Nephron (organoid): Measurements from ENCODE around the gene ADCYAP1R1.

ENCODE experiments used
- H3K27ac Mint-ChIP-seq, 3 experiments: 2 replicates each; pipeline ENCODE4 v1.8.0; 2020; ENCODE audit warnings: mixed read lengths in 3 of 3, mild to moderate bottlenecking in 2 of 3, moderate library complexity in 1 of 3
- H3K27me3 Mint-ChIP-seq: 2 replicates; pipeline ENCODE4 v1.8.0; 2021; ENCODE audit warnings: low read depth, mild to moderate bottlenecking, moderate library complexity, mixed read lengths
- H3K36me3 Mint-ChIP-seq: 2 replicates; pipeline ENCODE4 v1.8.0; 2020; ENCODE audit warnings: low read depth, mixed read lengths
- H3K4me1 Mint-ChIP-seq: 2 replicates; pipeline ENCODE4 v1.8.0; 2020; ENCODE audit warnings: mixed read lengths
- H3K4me3 Mint-ChIP-seq, 3 experiments: 2 replicates each; pipeline ENCODE4 v1.8.0; 2020; ENCODE audit warnings: mild to moderate bottlenecking in 3 of 3, mixed read lengths in 3 of 3, moderate library complexity in 2 of 3
- H3K9me3 Mint-ChIP-seq: 2 replicates; pipeline ENCODE4 v1.8.0; 2020; ENCODE audit warnings: mixed read lengths
- TF ChIP-seq, protein P1 (sequence below), 3 experiments: fragments of 200-600 bp; sonication (generic); IDR thresholded peaks; one replicate each; pipeline ENCODE4 v1.5.0; 2021; ENCODE audit warnings: antibody characterized with exemption in 3 of 3; ENCODE audit not compliant: unreplicated experiment in 3 of 3

Gene ADCYAP1R1

DNA sequence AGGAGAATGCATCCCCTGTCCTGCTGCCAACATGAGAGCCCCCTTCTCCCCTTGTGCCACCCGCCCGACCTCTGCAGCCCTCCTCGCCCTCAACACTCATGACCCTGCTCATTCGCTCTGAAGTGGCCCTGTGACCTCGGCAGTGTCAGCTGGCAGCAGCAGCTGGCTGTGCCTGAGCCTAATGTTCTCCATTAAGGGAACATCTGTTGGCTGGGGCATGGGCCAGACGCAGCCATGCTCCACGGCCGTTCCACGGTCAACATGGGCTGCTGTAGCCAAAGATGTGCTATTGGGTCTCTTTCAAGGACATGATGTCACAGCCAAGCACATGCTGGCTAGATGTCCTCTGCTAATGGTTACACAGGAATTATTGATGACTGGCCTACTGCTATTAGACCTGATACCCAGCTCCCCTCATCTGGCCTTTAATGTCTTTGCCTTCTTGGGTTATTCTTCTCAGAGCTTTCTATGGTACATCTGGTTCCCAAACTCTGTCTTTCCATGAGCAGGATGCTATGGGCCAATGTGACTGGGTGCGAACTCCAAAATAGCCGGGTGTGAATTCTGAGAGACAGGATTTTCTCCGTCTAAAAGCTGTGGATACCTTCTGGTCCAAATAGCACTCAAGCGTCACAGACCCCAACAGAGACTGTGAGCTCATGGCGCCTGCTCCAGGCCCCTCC lies 22.4 kb downstream of the ADCYAP1R1 start:
- peaks cover 8% of the 10 kb centered on the region for H3K27me3 Mint-ChIP-seq
- H3K36me3 Mint-ChIP-seq: no peaks in the 10 kb centered on the region
- H3K4me1 Mint-ChIP-seq: peaks cover 6% of the 10 kb centered on the region
- H3K4me3 Mint-ChIP-seq: no peak overlapping the region
- no peak overlapping the region for H3K27ac Mint-ChIP-seq
- TF ChIP-seq, protein P1, sequence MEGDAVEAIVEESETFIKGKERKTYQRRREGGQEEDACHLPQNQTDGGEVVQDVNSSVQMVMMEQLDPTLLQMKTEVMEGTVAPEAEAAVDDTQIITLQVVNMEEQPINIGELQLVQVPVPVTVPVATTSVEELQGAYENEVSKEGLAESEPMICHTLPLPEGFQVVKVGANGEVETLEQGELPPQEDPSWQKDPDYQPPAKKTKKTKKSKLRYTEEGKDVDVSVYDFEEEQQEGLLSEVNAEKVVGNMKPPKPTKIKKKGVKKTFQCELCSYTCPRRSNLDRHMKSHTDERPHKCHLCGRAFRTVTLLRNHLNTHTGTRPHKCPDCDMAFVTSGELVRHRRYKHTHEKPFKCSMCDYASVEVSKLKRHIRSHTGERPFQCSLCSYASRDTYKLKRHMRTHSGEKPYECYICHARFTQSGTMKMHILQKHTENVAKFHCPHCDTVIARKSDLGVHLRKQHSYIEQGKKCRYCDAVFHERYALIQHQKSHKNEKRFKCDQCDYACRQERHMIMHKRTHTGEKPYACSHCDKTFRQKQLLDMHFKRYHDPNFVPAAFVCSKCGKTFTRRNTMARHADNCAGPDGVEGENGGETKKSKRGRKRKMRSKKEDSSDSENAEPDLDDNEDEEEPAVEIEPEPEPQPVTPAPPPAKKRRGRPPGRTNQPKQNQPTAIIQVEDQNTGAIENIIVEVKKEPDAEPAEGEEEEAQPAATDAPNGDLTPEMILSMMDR (IDR thresholded peaks at IDR 0.05; ENCODE audit: unreplicated experiment in 3 of 3): no peak
- no peaks in the 10 kb centered on the region for H3K9me3 Mint-ChIP-seq

DNA sequence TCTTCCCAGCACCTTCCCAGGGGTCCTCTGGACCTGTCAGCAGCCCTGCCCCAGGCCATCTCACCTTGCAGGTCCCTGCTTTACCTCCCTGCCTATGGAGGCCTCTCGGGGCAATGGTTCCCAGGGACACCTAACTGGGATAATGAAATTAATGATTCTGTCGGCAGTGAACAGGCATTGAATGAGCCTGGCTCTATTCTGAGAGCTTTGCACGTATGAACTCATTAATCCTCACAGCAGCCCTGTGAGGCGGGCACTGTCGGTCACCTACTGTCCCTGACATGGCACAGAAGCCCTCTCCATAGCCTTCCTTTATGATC lies 22.9 kb downstream of the ADCYAP1R1 start:
- Mint-ChIP-seq H3K9me3 (no peaks in the 10 kb centered on the region), H3K27me3 (peaks cover 13% of the 10 kb centered on the region), H3K4me1 (peaks cover 6% of the 10 kb centered on the region), H3K4me3 (no peak overlapping the region), H3K36me3 (no peaks in the 10 kb centered on the region), H3K27ac (no peak overlapping the region)
- TF ChIP-seq, protein P1 (IDR thresholded peaks at IDR 0.05; ENCODE audit: unreplicated experiment in 3 of 3): no peak

DNA sequence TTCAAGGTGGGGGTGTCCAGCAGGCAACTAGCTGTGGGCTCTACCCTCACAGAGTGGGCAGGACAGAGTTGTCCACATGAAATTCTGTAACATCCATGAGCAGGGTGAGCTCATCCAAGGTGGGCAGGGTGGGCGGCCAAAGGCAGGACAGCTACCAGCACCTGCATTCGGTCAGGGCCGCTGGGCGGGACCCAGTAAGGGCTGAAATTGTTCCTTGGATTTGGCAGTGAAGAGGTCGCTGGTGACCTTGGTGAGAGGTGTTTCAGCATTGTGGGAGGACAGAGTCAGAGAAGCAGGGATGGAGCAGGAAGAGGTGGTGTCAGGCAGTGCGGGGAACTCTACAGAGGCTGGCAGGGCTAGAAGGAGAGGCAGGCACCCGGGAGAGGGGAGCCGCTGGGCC lies 23.9 kb downstream of the ADCYAP1R1 start:
- Mint-ChIP-seq H3K27ac (no peak overlapping the region), H3K9me3 (no peaks in the 10 kb centered on the region), H3K4me1 (peaks cover 6% of the 10 kb centered on the region), H3K27me3 (peaks cover 13% of the 10 kb centered on the region), H3K4me3 (no peak overlapping the region), H3K36me3 (no peaks in the 10 kb centered on the region)
- TF ChIP-seq, protein P1 (IDR thresholded peaks at IDR 0.05; ENCODE audit: unreplicated experiment in 3 of 3): no peak

DNA sequence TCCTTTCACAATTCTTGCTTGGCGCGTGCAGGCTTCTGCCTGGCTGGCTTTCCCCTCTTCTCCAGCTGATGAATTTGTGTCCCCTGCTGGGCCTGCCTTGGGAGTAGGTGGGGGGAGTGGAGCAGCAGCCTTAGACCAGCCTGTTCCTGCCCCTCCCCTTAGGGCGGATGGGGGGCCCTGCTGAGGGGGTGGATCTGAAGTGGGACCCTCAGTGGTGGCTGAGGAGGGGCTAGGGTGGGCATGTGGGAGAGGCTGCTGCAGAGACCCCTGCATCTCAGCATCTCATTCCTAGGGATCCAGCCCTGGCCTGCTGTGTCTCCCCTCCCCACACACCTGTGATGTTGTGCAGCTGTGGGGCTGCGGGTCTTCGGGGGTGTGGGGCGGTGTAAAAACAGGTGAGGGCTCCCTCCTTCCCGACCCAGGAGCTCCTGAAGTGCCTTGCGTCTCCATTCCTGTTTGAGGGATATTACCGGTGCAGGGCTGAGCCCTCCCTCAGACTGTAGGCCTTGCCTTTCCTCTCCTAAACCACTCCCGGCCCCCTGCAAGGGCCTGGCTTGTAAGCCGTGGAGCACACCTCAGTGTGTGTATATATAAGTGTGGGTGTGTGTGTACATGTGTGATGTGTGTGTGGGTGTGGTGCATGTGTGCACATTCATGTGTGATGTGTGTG lies 24.7 kb downstream of the ADCYAP1R1 start:
- peaks cover under 1% of the 10 kb centered on the region for H3K4me1 Mint-ChIP-seq
- peaks cover 13% of the 10 kb centered on the region for H3K27me3 Mint-ChIP-seq
- H3K27ac Mint-ChIP-seq: no peak overlapping the region

DNA sequence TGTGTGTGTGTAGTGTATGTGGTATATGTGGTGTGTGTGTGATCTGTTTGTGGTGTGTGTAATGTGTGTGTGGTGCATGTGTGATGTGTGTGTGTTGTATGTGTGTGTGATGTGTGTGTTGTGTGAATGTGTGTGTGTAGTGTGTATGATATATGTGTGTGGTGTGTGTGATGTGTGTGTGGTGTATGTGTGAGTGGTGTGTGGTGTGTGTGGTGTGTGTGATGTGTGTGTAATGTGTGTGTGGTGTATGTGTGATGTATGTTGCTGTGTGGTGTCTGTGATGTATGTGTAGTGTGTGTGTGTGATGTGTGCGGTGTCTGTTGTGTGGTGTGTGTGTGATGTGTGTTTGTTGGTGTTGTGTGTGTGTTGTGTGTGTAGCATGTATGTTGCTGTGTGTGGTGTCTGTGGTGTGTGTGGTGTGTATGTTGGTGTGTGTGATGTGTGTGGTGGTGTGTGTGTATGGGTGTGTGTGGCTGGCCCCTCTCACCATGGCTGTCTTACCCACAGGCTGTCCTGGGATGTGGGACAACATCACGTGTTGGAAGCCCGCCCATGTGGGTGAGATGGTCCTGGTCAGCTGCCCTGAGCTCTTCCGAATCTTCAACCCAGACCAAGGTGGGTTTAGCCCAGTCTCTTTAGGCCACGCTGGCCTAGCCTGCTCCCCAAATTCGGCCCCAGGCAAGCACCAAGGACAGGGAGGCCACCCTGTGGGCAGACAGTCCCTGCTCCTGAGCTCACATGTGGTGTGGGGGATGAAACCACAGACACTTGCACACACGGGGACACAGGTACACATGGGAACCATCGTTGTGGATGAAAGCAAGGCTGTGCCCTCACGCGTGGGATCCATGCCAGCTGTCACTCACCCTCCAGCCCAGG lies 25.6 kb downstream of the ADCYAP1R1 start:
- Mint-ChIP-seq H3K9me3 (no peaks in the 10 kb centered on the region), H3K4me1 (peaks cover 8% of the 10 kb centered on the region), H3K27ac (no peak overlapping the region), H3K27me3 (peaks cover 13% of the 10 kb centered on the region), H3K4me3 (no peak overlapping the region), H3K36me3 (no peaks in the 10 kb centered on the region)
- TF ChIP-seq, protein P1 (IDR thresholded peaks at IDR 0.05; ENCODE audit: unreplicated experiment in 3 of 3): no peak

More for the DNA sequence above, 24.7 kb downstream of the ADCYAP1R1 start:
- TF ChIP-seq, protein P1 (IDR thresholded peaks at IDR 0.05; ENCODE audit: unreplicated experiment in 3 of 3): no peak
- H3K36me3 Mint-ChIP-seq: no peaks in the 10 kb centered on the region
- no peak overlapping the region for H3K4me3 Mint-ChIP-seq
- no peaks in the 10 kb centered on the region for H3K9me3 Mint-ChIP-seq
